ENCODE measurements around the gene TFEC. TPM values are rescaled to one million over a fixed set of nuclear protein-coding genes. Genes with fewer than 3 reads are reported as not detected.
"Not testable (repeated sequence)": the region's sequence is repeated elsewhere in the genome, so short reads cannot be mapped to it uniquely, and the experiment has no call there.

Gene TFEC
- total RNA-seq, 2 experiments from 2014 or later, result 0.14 to 0.16 TPM

DNA sequence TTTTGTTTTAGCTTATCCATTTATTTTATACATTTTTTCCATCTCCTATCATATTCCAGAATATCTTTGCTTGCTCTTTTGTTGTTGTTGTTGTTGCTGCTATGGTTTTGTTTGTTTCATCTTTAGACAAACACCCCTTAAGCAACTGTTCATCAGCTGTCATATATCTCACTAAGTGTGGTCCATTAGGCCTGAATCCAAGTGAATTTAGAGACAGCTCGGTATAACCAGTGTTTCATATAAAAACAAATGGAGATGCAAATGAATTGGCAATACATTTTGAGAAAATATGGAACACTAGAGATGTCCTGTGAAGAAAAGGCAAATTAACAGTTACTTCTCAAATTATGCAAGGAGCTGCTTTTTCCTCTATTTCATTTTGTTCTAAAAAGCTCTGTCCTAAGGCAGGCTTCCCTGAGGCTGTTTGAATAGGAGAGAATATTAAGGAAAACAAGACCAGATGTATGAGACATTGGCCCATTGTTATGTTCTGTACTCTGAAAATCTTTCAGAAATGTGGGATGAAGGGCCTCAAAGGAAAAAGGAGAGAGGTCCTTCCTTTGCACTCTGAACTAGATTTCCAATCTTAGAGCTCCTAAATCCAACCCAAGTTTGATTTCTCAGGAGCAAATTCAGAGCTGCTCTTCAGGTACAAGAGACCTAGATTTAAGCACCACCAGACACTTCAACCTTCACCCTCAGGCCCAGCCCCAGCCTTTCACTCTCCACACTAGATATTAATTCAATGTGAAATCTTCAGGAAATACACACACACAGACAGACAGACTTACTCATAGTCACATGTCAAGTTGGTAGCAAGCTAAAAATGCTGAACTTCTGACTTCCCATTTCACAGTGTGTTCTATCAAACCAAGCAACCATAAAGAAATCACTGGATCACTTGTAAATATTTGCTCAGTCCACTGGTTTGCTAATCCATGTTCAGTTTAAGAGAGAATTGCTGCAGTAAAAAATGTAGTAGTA is 5.4 kb downstream of the TFEC start:
- H3K27me3 Mint-ChIP-seq, result no peaks in the 10 kb centered on the region
- DNase-seq, result no peak

DNA sequence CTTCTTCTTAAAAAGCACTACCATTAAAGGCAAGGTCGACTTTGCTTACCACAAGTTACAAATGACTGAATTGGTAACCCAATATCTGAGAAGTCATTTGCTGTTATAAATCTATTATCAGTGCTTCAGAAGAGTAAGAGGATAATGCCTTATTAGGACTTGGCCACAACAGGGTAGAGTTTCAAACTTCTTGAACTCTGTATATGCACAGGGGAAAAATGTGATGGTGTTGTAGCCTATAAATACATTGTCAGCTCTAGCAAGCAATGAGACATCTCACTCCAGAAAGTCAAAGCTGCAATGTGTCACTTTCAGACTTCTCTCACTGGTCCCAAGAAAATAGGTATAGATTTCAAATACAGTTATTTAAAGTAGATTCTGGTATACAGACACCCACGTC is 9.3 kb downstream of the TFEC start:
- Mint-ChIP-seq H3K27me3 (no peaks in the 10 kb centered on the region), H3K36me3 (no peaks in the 10 kb centered on the region), H3K4me1 (no peaks in the 10 kb centered on the region)

More for the DNA sequence above, 5.4 kb downstream of the TFEC start:
- H3K4me1 Mint-ChIP-seq, result no peaks in the 10 kb centered on the region
- no peak overlapping the region for H3K4me3 Mint-ChIP-seq
- no peaks in the 10 kb centered on the region for H3K36me3 Mint-ChIP-seq
- H3K9me3 Mint-ChIP-seq, result no peaks in the 10 kb centered on the region
- H3K27ac Mint-ChIP-seq, result no peak overlapping the region

DNA sequence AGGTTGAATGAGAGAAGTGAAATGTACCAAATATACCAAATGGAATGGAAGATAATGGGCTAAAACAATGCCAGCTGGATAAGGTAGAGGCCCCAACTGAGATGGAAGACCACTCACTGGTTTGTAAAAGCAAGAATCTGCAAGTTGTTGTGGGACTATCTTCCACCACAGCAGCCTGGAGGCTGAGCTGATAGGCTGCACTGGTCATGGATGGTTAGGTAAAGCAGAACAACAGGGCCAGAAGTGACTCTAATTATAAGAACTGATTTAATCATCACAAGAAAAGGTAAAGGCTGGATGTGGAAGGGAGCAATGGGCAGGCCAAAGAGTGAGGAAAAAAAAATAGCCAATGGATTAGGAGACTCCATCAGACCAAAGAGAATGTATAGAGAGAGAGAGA is 11.8 kb downstream of the TFEC start:
- Mint-ChIP-seq H3K27me3 (no peaks in the 10 kb centered on the region), H3K27ac (no peak overlapping the region), H3K4me3 (no peak overlapping the region), H3K36me3 (no peaks in the 10 kb centered on the region), H3K4me1 (no peaks in the 10 kb centered on the region), H3K9me3 (no peaks in the 10 kb centered on the region)
- no peak for DNase-seq

More for the DNA sequence above, 9.3 kb downstream of the TFEC start:
- DNase-seq, result no peak
- no peaks in the 10 kb centered on the region for H3K9me3 Mint-ChIP-seq
- H3K27ac Mint-ChIP-seq, result no peak overlapping the region
- no peak overlapping the region for H3K4me3 Mint-ChIP-seq

DNA sequence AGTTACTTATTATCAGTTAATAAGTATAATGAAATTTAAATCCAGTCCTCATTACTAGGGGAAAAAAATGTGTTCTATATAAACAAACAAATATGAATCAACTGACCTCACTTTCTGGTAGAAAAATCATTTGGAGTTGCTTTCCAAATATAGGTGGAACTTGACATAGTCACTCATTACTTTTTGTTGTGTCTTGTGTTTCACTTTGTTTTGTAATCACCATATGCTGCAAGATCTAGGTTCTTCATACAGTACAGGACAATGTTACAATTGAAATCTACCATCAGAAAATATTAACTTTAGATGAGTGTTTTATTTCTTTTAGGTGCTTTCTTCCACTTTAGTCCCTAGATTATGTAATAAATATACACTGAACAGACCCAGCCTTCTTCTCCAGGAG is 16.9 kb downstream of the TFEC start:
- Mint-ChIP-seq H3K27me3 (no peaks in the 10 kb centered on the region), H3K4me1 (no peaks in the 10 kb centered on the region), H3K4me3 (no peak overlapping the region), H3K27ac (no peak overlapping the region), H3K36me3 (no peaks in the 10 kb centered on the region), H3K9me3 (no peaks in the 10 kb centered on the region)
- no peak for DNase-seq

DNA sequence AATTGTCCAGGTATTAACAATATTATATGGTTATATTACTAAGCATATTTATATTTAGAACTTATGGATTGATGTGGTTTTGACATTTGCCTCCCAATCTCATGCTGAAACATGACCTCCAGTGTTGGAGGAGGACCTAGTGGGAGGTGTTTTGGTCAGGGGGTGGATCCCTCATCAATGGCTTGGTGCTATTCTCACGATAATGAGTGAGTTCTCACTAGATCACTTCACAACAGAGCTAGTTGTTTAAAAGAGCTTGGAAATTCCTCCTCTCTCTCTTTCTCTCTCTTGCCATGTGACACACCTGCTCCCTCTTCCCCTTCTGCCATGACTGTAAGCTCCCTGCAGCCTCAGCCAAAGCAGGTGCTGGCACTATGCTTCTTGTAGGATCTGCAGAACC is 19.0 kb downstream of the TFEC start:
- no peaks in the 10 kb centered on the region for H3K4me1 Mint-ChIP-seq
- no peaks in the 10 kb centered on the region for H3K27me3 Mint-ChIP-seq
- no peak overlapping the region for H3K27ac Mint-ChIP-seq
- H3K4me3 Mint-ChIP-seq, result no peak overlapping the region
- DNase-seq, result no peak
- peaks cover 2% of the 10 kb centered on the region for H3K9me3 Mint-ChIP-seq
- no peaks in the 10 kb centered on the region for H3K36me3 Mint-ChIP-seq

DNA sequence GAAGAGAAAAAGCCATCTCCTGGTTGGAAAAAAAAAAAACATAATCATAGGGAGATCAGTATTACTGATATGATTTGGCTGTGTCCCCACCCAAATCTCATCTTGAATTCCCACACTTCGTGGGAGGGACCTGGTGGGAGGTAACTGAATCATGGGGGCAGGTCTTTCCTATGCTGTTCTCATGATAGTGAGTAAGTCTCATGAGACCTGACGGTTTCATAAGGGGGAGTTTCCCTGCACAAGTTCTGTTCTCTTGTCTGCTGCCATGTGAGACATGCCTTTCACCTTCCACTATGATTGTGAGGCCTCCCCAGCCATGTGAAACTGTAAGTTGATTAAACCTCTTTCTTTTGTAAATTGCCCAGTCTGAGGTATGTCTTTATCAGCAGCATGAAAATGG is 25.8 kb downstream of the TFEC start:
- H3K27ac Mint-ChIP-seq, H3K4me1 Mint-ChIP-seq, H3K4me3 Mint-ChIP-seq, H3K36me3 Mint-ChIP-seq, H3K27me3 Mint-ChIP-seq, DNase-seq: not testable (repeated sequence)
- peaks cover 17% of the 10 kb centered on the region for H3K9me3 Mint-ChIP-seq

DNA sequence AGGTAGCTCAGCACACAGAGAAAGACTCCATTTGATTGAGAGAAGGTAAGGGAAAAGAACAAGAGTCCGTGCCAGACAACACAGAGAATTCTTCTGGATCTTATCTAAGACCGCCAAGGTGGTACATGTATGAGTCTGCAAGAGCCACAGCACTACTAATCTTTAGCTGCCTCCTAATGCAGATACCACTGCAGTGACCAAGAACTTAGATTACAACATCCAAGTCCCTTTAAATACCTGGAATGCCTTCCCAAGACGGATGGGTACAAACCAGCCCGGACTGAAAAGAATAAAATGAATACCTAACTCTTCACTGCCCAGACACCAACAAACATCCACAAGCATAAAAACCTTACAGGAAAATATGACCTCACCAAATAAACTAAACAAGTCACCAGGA is 33.3 kb downstream of the TFEC start:
- H3K4me1 Mint-ChIP-seq, result no peaks in the 10 kb centered on the region

DNA sequence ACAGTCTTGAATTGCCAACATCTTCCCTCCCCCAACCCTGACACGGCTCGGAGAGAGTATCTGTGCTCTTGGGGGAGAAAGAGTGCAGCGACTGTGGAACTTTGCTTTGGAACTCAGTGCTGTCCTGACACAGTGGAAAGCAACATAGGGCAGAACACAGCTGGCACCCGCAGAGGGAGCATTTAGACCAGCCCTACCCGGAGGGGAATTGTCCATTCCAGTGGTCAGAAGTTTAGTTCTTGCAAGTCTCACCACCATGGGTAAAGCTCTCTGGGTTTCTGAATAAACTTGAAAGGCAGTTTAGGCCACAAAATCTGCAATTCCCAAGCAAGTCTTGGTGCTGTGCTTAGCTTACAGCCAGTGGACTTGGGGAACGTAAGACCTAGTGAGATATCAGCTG is 34.9 kb downstream of the TFEC start:
- Mint-ChIP-seq H3K4me1 (no peaks in the 10 kb centered on the region), H3K27me3 (no peaks in the 10 kb centered on the region), H3K4me3 (no peak overlapping the region), H3K9me3 (peaks cover 7% of the 10 kb centered on the region), H3K36me3 (no peaks in the 10 kb centered on the region), H3K27ac (no peak overlapping the region)
- no peak for DNase-seq

More for the DNA sequence above, 33.3 kb downstream of the TFEC start:
- Mint-ChIP-seq H3K9me3 (peaks cover 7% of the 10 kb centered on the region), H3K4me3 (no peak overlapping the region), H3K27me3 (no peaks in the 10 kb centered on the region), H3K36me3 (no peaks in the 10 kb centered on the region), H3K27ac (no peak overlapping the region)
- no peak for DNase-seq

DNA sequence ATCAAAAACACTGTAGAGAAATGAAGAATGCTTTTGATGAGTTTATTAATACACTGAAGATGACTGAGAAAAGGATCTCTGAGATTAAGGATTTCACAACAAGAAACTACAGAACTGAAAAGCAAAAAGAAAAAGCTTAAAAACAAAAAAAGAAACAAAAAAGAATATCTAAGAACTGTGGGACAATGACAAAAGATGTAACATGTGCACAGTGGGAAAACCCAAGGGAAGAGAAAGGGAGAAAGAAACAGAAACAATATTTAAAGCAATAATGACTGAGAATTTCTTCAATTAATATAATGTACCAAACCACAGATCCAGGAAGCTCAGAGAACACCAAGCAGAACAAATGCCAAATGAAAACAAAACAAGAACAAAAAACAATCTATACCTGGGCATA is 42.2 kb downstream of the TFEC start:
- DNase-seq, result no peak
- no peak overlapping the region for H3K4me3 Mint-ChIP-seq
- H3K36me3 Mint-ChIP-seq, result no peaks in the 10 kb centered on the region
- no peaks in the 10 kb centered on the region for H3K27me3 Mint-ChIP-seq
- H3K4me1 Mint-ChIP-seq, result no peaks in the 10 kb centered on the region
- peaks cover 1% of the 10 kb centered on the region for H3K9me3 Mint-ChIP-seq
- H3K27ac Mint-ChIP-seq, result no peak overlapping the region

DNA sequence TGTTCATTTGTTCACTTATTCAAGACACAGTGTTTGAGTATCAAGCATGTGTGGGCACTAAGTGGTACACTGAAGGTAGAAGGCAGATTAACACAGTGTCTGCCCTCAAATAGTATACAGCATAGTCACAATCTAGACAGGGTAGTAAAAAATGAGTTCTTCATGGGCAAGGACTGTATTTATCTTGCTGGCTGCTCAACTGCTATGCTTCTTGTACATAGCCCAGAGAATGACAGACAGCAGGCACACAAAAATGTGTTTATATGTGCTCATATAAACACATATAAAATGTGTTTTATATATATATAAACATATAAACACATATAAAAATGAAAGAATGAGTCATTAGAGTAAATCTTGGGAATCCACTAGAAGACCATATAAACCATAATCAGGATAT is 43.1 kb downstream of the TFEC start:
- H3K27ac Mint-ChIP-seq, result no peak overlapping the region
- H3K4me1 Mint-ChIP-seq, result no peaks in the 10 kb centered on the region
- no peak for DNase-seq
- H3K9me3 Mint-ChIP-seq, result no peaks in the 10 kb centered on the region
- no peak overlapping the region for H3K4me3 Mint-ChIP-seq
- H3K36me3 Mint-ChIP-seq, result no peaks in the 10 kb centered on the region
- no peaks in the 10 kb centered on the region for H3K27me3 Mint-ChIP-seq

DNA sequence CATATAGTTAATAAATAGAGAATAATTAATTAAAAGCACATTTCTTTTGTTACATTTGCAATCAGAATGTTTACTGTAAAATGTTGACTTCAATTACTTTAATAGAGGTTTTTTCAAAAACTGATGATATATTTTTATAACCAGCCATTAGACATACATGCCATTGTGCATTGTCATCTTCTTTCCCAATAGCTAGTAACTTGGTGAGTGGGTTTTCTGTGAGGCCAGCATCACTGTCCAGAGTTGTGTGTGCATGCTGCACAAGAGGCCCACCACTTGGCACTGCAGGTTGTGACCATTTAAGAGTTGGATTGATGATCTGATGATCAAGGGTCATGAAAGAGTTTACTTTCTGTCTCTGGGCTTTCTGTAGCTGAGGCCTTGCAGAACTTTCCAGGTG is 46.5 kb downstream of the TFEC start:
- DNase-seq, result no peak
- Mint-ChIP-seq H3K27ac (no peak overlapping the region), H3K9me3 (no peaks in the 10 kb centered on the region), H3K36me3 (no peaks in the 10 kb centered on the region), H3K4me1 (no peaks in the 10 kb centered on the region), H3K27me3 (no peaks in the 10 kb centered on the region), H3K4me3 (no peak overlapping the region)

DNA sequence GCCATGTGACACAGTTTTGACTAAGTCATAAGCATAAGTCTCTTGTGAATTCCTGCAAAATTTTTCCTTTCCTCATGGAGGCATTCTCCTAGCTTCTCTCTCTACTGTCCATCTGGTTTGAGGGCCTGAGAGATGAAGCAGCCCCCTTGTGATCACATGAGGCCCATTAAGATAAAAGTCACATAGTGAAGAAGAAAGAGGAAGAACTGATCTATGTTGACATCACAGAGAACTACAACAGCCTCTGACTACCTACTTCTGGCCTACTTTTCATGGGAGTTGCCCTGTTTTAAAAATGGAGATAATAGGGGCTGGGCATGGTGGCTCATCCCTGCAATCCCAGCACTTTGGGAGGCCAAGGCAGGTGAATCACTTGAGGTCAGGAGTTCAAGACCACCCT is 50.4 kb downstream of the TFEC start:
- H3K4me1 Mint-ChIP-seq, result no peaks in the 10 kb centered on the region
- H3K4me3 Mint-ChIP-seq, result no peak overlapping the region
- H3K36me3 Mint-ChIP-seq, result no peaks in the 10 kb centered on the region
- H3K9me3 Mint-ChIP-seq, result no peaks in the 10 kb centered on the region
- no peaks in the 10 kb centered on the region for H3K27me3 Mint-ChIP-seq
- DNase-seq, result no peak
- H3K27ac Mint-ChIP-seq, result no peak overlapping the region

DNA sequence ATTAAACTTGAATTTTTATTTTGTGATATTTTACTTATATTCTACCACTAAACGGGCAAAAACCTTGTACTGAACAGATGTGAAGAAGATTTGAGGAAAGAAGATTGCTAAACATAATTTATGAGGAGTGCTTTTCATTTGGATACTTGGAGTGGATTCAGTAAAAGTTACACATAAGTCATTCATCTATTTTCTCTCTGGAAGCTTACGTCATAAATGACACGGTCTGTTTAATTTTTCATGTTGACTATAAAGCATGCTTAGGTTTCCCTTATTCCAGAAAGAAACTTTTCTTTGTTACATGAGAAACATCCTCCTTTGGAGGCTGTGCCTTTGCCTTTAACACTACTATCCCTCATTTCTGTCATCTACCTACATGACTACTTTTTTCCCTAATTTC is 53.9 kb downstream of the TFEC start:
- H3K4me1 Mint-ChIP-seq, result no peaks in the 10 kb centered on the region
- H3K27ac Mint-ChIP-seq, result no peak overlapping the region
- H3K27me3 Mint-ChIP-seq, result no peaks in the 10 kb centered on the region
- no peak for DNase-seq
- H3K4me3 Mint-ChIP-seq, result no peak overlapping the region
- H3K9me3 Mint-ChIP-seq, result no peaks in the 10 kb centered on the region
- H3K36me3 Mint-ChIP-seq, result no peaks in the 10 kb centered on the region

DNA sequence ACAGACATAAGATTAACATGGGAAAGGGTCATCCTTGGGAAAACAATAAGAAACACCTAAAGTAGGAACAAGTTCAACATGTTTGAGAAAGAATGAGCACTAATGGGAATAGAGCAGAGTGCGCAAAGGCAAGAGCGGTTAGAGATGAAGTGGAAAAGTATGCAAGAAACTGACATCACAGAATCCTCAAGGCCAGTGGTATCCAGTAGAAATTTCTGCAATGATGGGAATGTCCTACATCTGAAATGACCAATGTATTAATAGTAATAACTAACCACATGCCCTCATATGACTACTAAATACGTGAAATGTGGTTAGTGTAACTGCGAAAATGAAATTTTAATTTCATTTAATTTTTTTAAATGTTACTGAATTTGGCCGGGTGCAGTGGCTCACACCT is 54.8 kb downstream of the TFEC start:
- Mint-ChIP-seq H3K36me3 (no peaks in the 10 kb centered on the region), H3K27ac (no peak overlapping the region), H3K4me1 (no peaks in the 10 kb centered on the region), H3K4me3 (no peak overlapping the region), H3K27me3 (no peaks in the 10 kb centered on the region), H3K9me3 (no peaks in the 10 kb centered on the region)
- no peak for DNase-seq

DNA sequence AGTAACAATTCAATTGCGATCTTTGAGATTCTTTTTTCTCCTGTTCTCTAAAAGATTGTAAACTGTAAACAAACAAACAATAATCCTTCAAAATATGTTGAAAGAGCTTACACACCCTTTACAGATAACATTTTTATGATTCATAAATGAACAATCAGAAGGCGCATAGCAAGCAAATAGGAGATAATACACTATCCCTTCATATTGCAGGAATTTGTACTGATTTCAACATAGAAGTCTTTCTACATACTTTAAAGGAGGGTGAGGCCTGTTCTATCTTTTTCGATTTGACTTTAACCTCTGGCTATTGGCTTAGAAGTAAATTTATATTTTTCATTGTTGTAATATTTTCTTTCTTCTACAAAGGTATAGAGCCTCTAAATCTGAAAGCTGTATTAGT is 57.2 kb downstream of the TFEC start:
- no peak for DNase-seq
- H3K36me3 Mint-ChIP-seq, result no peaks in the 10 kb centered on the region
- no peaks in the 10 kb centered on the region for H3K27me3 Mint-ChIP-seq
- H3K9me3 Mint-ChIP-seq, result no peaks in the 10 kb centered on the region
- no peaks in the 10 kb centered on the region for H3K4me1 Mint-ChIP-seq
- H3K27ac Mint-ChIP-seq, result no peak overlapping the region
- H3K4me3 Mint-ChIP-seq, result no peak overlapping the region

DNA sequence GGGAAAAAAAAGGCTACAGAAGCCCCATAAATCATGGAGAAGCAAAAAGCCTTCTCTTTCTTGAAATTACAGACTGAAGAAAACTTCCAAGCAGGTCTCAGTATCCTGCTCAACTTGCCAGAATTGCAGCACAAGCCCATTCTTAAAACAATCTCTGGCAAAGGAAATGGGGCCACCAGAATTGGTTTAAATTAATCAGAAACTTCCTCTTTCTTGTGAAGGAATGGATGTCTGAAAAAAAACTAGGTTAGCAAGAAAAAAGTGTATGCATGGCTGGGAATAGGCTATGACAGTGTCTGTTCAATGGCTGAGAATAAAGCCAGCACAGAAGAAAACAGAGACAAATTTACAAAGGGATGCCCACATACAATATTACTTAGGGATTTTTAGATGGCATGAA is 59.1 kb downstream of the TFEC start:
- H3K27me3 Mint-ChIP-seq, result no peaks in the 10 kb centered on the region
- H3K4me3 Mint-ChIP-seq, result no peak overlapping the region
- H3K36me3 Mint-ChIP-seq, result no peaks in the 10 kb centered on the region
- H3K27ac Mint-ChIP-seq, result no peak overlapping the region
- no peaks in the 10 kb centered on the region for H3K4me1 Mint-ChIP-seq
- DNase-seq, result no peak
- H3K9me3 Mint-ChIP-seq, result no peaks in the 10 kb centered on the region

All from activated naive CD8-positive, alpha-beta T cell treated with anti-CD3 and anti-CD28 coated beads for 36 hours (primary cell).